Ishikawa (cell line): Measurements from ENCODE around the gene CADM2.

Source experiments
- CEBPB ChIP-seq: IDR thresholded peaks from 2 replicates; pipeline ENCODE4 v1.6.1; 2012
- EGR1 ChIP-seq: IDR thresholded peaks from 2 replicates; pipeline ENCODE4 v1.6.1; 2012
- EP300 ChIP-seq: IDR thresholded peaks from 2 replicates; pipeline ENCODE4 v1.6.1; 2012; ENCODE audit warnings: borderline replicate concordance
- FOXM1 ChIP-seq: IDR thresholded peaks from 2 replicates; pipeline ENCODE4 v1.6.1; 2012; ENCODE audit warnings: low read depth, borderline replicate concordance
- RAD21 ChIP-seq: IDR thresholded peaks from 2 replicates; pipeline ENCODE4 v1.6.1; 2012; ENCODE audit warnings: low read depth
- YY1 ChIP-seq: IDR thresholded peaks from 2 replicates; pipeline ENCODE4 v1.6.1; 2012; ENCODE audit warnings: low read depth
- TF ChIP-seq, protein P1 (sequence below): IDR thresholded peaks from 2 replicates; pipeline ENCODE4 v1.6.1; 2012

DNA sequence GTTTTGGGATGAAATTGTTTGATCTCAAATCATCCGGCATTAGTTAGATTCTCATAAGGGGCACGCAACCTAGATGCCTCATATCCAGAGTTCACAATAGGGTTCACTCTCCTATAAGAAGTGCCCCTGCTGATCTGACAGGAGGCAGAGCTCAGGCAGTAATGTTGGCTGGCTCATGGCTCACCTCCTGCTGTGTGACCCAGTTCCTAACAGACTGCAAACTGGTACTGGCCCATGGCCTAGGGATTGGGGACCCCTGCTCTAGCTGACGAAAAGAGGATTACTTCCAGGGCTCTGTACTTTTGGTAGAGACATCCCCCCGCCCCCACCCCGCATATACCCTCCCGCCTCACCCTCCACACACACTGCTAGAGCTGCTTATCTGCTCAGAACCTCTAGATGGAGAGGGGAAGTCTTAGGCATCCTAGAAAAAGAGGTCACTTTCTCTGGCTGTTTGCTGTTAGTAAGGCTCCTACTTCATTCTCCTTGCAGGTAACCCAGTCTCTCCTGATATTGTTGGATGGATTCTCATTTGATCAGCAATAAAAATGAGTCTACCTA, 923.1 kb downstream of the CADM2 start:
- TF ChIP-seq YY1 (no peak), EP300 (no peak), CEBPB (no peak), EGR1 (no peak), RAD21 (no peak), FOXM1 (no peak)
- TF ChIP-seq, protein P1, sequence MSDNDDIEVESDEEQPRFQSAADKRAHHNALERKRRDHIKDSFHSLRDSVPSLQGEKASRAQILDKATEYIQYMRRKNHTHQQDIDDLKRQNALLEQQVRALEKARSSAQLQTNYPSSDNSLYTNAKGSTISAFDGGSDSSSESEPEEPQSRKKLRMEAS = no peak
